Neuron (in vitro differentiated cells): ENCODE data around the gene FCRL6.

ENCODE experiments used
- H2AFZ ChIP-seq: one replicate; pipeline ENCODE4 v1.6.1; 2013; ENCODE audit warnings: low read depth, mild to moderate bottlenecking, inconsistent platforms, low read length, moderate library complexity
- H3K27me3 ChIP-seq: one replicate; pipeline ENCODE4 v1.6.1; 2013; ENCODE audit warnings: low read length; ENCODE audit not compliant: insufficient read depth
- H3K36me3 ChIP-seq: one replicate; pipeline ENCODE4 v1.6.1; 2013; ENCODE audit warnings: low read length; ENCODE audit not compliant: insufficient read depth
- H3K4me1 ChIP-seq: one replicate; pipeline ENCODE4 v1.6.1; 2013; ENCODE audit warnings: low read length; ENCODE audit not compliant: insufficient read depth
- H3K4me3 ChIP-seq: 2 replicates; pipeline ENCODE4 v1.5.1; 2013; ENCODE audit warnings: mild to moderate bottlenecking, low read length, moderate library complexity
- H3K9me3 ChIP-seq: one replicate; pipeline ENCODE4 v1.6.1; 2013; ENCODE audit warnings: low read length

The FCRL6 gene

DNA sequence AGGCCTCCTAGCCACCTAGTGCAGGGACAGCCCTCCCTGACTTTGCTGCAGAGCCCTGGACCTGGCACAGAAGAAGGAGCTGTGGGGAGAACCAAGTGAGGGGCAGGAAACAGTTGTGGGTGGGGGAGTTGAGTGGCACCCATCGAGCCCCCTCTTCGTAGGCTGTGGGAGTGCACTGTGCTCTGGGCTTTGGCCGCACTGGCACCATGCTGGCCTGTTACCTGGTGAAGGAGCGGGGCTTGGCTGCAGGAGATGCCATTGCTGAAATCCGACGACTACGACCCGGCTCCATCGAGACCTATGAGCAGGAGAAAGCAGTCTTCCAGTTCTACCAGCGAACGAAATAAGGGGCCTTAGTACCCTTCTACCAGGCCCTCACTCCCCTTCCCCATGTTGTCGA is 20.2 kb upstream of the FCRL6 start:
- H3K36me3 ChIP-seq, result no peaks in the 10 kb centered on the region
- H3K27me3 ChIP-seq, result peaks cover 9% of the 10 kb centered on the region
- H2AFZ ChIP-seq, result no peak overlapping the region
- no peaks in the 10 kb centered on the region for H3K4me1 ChIP-seq
- H3K9me3 ChIP-seq, result no peaks in the 10 kb centered on the region
- H3K4me3 ChIP-seq, result no peak overlapping the region

DNA sequence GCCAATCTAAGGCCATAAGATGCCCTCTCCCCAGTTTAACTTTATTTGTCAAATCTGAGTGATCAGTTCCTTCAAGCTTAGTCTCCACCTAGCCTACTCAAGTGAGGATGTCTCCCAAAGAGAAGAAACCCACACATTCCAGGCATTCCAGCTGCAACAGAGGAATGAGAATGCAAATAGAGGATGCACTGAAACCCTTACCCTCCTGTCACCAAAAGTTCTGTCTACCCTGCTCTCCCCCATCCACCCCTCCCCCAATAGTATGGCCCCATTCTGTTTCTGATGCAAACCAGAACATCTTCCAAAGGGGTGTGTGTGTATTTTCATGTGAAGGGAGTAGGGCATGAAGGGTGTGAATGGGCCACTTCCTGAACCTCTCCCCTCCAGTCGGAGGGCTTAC is 18.4 kb upstream of the FCRL6 start:
- H3K27me3 ChIP-seq, result peaks cover 9% of the 10 kb centered on the region
- H3K4me3 ChIP-seq, result no peak overlapping the region
- H3K4me1 ChIP-seq, result no peaks in the 10 kb centered on the region
- no peak overlapping the region for H2AFZ ChIP-seq
- no peaks in the 10 kb centered on the region for H3K36me3 ChIP-seq
- H3K9me3 ChIP-seq, result no peaks in the 10 kb centered on the region

DNA sequence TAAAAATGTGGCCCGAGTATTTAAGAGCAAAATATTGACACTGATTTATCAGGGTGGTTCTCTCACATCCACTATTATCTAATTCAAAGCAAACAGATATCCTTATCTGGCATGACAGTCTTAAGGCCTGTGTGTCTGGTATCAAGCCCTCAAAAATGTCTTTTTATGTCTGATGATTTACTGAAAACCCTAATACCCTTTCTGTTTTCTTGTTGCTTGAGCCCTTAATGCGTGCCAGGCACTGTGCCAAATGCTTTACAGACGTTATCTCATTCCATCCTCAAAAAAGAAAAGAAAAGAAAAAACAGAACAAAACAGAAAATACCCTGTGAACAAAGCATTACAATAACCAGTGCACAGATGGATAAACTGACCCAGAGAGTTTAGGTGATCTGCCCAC is 15.7 kb upstream of the FCRL6 start:
- Histone ChIP-seq H3K27me3 (peaks cover 9% of the 10 kb centered on the region), H3K4me1 (no peaks in the 10 kb centered on the region), H2AFZ (no peak overlapping the region), H3K36me3 (no peaks in the 10 kb centered on the region), H3K4me3 (no peak overlapping the region), H3K9me3 (no peaks in the 10 kb centered on the region)

DNA sequence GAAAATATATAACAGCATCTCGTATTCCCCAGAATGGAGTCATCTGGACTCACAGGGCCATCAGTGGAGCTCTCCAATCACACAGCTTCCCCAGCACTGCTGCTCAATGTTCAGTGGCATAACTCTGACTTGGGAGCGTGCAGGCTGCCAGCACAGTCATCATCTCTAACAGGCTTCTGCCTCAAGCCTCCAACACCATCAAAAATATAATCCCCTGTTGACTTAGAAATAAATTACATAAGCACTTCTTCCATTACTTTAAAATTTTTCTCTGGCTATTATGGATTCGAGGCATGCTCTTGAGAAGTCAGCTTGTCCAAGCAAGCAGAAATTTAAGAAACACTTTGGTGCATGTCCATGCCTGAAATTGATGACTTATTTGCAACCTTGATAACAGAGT is 15.2 kb upstream of the FCRL6 start:
- H3K4me3 ChIP-seq, result no peak overlapping the region
- no peaks in the 10 kb centered on the region for H3K4me1 ChIP-seq
- no peaks in the 10 kb centered on the region for H3K36me3 ChIP-seq
- no peak overlapping the region for H2AFZ ChIP-seq
- H3K27me3 ChIP-seq, result peaks cover 5% of the 10 kb centered on the region
- H3K9me3 ChIP-seq, result no peaks in the 10 kb centered on the region

DNA sequence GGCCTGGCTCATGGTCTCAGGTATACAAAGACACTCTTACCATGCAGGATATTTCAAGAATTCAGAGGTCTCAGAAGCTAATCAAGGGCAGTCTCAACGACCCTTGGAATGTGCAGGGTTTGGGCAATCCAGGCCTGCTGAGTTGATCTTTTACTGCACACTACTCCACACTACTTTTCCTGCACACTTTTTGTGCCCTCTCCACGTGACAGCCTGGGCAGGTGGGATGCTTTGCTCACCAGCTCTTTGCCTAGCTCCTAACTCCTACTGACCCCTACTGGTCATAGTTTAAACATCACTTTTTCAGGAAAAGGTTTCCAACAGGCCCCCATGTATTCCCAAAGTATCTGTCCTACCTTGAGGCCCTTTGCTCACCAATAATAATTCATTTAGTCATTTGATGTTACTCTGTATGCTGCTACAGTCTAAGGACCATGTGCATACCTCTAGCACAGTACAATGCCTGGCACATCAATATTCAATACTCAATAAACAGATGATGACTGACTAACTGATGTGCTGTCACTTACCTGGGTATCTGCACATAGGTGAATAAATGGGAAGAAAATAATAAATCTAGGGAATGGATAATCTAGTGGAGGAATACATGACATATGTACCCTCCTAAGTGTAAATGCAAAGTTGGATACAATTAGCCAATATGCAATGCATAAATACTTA is 11.8 kb upstream of the FCRL6 start:
- H2AFZ ChIP-seq, result no peak overlapping the region
- H3K9me3 ChIP-seq, result no peaks in the 10 kb centered on the region
- H3K36me3 ChIP-seq, result no peaks in the 10 kb centered on the region
- H3K4me3 ChIP-seq, result no peak overlapping the region
- no peaks in the 10 kb centered on the region for H3K4me1 ChIP-seq
- H3K27me3 ChIP-seq, result peaks cover under 1% of the 10 kb centered on the region

DNA sequence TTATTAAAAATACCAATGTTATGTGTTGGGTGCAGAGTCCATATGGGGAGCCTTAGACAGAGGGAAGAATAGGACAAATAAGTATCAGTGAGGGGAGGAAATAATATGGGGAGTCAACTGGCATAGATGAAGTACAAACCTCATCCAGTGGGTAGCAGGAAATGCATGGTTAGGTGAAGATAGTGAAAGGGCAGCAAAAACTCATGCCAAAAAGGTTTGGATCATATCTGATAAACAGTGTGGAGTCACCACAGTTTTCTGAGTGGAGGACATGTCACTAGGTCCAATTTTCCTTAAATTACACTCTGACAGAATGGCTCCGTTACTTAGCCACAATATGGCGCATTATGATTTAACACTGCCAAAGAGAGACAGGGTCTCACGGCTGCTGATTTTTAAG is 11.1 kb upstream of the FCRL6 start:
- no peak overlapping the region for H3K4me3 ChIP-seq

DNA sequence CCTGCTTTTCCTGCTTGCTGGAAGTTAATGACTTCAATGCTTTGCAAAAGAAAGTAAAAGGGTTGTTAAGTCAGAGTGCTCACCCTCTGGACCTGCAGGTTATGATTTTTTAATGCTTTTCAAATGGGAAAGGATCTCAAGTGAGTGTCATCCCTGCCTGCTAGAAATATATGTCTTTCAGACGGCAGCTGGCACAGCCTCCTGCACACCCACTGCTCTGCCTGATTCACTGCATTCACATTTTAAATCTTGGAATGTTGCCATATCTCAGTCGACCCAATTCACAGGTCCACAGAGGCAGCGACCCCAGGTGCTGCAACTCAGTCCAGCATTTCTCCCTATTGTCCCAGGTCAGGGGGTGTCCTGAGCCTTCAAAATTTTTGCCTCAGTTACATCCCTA is 10.7 kb upstream of the FCRL6 start:
- no peak overlapping the region for H2AFZ ChIP-seq
- peaks cover 8% of the 10 kb centered on the region for H3K27me3 ChIP-seq
- H3K9me3 ChIP-seq, result no peaks in the 10 kb centered on the region
- H3K36me3 ChIP-seq, result no peaks in the 10 kb centered on the region
- H3K4me1 ChIP-seq, result no peaks in the 10 kb centered on the region
- no peak overlapping the region for H3K4me3 ChIP-seq

More for the DNA sequence above, 11.1 kb upstream of the FCRL6 start:
- H3K27me3 ChIP-seq, result peaks cover 7% of the 10 kb centered on the region
- H3K9me3 ChIP-seq, result no peaks in the 10 kb centered on the region
- H3K36me3 ChIP-seq, result no peaks in the 10 kb centered on the region
- no peaks in the 10 kb centered on the region for H3K4me1 ChIP-seq
- H2AFZ ChIP-seq, result no peak overlapping the region

DNA sequence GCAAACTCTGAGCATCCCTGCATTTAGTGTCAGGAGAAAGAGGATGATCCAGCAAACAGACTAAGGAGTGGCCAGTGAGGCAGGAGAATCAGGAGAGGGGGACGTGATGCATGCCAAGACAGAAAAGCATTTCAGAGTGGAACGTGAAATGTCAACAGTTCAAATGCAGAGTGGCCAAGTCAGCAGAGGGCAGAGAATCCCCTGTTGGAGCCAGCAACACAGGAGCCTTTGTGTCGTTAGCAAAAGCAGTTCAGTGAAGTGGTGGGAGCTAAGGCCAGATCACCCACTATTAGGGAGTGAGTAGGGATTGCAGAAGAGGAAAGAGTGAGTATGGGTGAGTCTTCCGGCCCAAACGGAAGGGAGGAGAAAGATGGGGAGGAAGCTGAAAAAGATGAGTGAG is 6.6 kb upstream of the FCRL6 start:
- no peaks in the 10 kb centered on the region for H3K36me3 ChIP-seq
- no peak overlapping the region for H3K4me3 ChIP-seq
- peaks cover 18% of the 10 kb centered on the region for H3K27me3 ChIP-seq
- no peaks in the 10 kb centered on the region for H3K9me3 ChIP-seq
- no peak overlapping the region for H2AFZ ChIP-seq
- H3K4me1 ChIP-seq, result no peaks in the 10 kb centered on the region

DNA sequence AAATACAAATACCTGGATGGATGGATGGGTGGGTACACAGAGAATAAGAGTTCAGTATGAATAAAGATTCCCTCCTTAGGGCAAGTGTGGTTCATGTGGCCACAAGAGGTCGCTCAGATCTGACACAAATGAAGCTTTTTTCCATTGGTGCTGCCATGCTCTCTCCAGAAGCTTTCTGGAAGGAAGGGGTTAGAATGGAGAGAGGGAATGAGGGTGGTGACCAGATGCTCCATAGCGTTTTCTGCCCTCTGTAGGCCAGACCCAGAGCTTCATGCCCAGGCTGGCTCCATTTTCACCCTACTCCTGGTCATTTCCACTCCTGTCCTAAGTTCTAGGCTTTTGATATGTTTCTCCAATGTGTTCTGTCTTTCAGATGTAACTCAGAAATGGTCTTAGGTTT is 3.3 kb upstream of the FCRL6 start:
- Histone ChIP-seq H3K4me1 (no peaks in the 10 kb centered on the region), H3K9me3 (no peaks in the 10 kb centered on the region), H3K27me3 (peaks cover 28% of the 10 kb centered on the region), H2AFZ (no peak overlapping the region), H3K4me3 (no peak overlapping the region), H3K36me3 (no peaks in the 10 kb centered on the region)

DNA sequence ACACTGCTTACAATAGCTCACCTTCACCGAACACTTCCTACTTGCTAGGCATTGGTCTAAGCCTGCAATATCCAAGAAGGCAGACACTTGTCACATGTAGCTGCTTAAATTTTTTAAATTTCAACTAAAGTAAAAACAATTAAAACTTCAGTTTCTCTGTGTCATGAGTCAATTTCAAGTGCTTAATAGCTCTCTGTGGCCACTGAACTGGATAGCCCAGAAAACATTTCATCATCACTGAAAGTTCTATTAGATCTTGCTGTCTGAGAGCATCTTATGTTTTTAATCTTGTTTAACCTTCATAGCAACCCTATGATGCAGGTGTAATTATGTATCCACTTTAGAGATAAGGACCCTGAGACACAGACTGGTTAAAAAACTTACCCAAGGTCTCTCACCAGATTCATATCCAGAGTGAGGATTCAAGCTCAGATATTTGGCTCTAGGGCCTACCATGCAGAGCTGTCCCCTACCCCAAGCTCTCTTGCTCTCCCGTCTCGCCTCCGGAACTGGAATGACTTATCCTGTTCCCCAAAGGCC is 2.6 kb upstream of the FCRL6 start:
- Histone ChIP-seq H3K36me3 (no peaks in the 10 kb centered on the region), H3K27me3 (peaks cover 28% of the 10 kb centered on the region), H3K4me3 (no peak overlapping the region), H2AFZ (no peak overlapping the region), H3K9me3 (no peaks in the 10 kb centered on the region), H3K4me1 (no peaks in the 10 kb centered on the region)

DNA sequence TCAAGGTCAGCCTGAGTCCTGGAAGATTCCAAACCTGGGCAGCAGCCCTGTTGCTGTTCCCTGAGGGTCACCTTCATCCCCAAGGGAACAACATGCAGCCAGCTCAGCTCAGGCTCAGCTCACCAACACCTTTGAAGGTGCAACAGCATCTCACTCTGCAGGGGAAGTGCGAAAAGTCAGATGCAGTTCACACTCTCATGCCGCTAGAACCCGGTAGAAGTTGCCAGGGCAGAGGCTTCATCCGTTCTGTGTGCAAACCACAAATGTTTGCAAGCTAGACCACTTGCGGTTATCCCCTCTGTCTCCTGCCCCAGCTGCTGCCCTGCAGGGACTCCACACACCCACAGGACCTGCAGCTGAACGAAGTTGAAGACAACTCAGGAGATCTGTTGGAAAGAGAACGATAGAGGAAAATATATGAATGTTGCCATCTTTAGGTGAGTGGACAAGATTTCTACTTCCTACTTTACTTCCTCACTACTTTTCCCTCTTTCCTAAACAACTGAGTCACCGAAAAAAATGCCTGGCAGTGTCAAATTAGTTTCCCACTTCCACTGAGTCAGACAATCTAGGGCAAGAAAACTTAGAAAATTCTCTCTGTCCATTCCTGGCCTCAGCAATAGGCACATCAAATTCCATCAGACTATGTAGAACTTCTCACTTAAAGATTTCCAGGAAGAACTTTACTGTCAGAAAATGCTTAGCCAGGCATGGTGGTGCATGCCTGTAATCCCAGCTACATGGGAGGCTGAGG is 1.8 kb upstream of the FCRL6 start:
- Histone ChIP-seq H2AFZ (no peak overlapping the region), H3K4me3 (no peak overlapping the region), H3K4me1 (no peaks in the 10 kb centered on the region), H3K9me3 (no peaks in the 10 kb centered on the region), H3K36me3 (no peaks in the 10 kb centered on the region), H3K27me3 (peaks cover 28% of the 10 kb centered on the region)

DNA sequence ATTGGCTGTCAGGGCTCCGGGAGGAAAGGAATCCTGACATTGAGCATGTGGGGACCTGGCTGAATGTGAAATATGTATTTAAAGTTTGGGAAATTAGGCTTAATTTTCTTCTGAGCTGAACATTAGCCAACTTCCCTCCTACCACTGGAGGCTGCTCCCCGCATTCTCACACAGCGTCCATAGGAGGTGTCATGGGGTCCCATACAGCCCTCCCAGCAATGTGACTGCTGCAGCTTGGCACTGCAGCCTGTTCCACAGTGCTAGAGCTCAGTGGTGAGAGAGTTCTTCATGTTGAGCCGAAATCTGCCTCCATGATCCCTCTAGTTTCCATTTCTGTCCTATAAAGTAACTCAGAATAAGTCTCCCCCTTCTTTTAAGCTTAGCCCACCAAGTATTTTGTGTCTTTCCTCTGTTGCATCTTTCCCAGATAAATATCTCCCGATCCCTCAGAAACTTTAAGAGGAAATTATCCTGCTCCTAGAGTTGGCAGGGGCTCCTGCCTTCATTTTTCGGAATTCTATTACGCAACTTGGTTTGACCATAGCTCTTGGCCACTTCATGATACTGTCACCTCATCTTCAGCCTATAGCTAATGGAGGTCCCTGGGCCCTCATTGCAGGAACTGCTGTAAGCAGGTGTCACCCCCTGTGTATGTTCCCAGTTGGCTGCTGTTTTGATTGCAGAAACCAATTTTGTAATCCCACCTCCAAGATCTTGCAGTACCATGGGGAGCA is 2.0 kb downstream of the FCRL6 start:
- Histone ChIP-seq H3K27me3 (peaks cover 14% of the 10 kb centered on the region), H3K4me1 (no peaks in the 10 kb centered on the region), H3K9me3 (no peaks in the 10 kb centered on the region), H3K4me3 (no peak overlapping the region), H2AFZ (no peak overlapping the region), H3K36me3 (no peaks in the 10 kb centered on the region)

DNA sequence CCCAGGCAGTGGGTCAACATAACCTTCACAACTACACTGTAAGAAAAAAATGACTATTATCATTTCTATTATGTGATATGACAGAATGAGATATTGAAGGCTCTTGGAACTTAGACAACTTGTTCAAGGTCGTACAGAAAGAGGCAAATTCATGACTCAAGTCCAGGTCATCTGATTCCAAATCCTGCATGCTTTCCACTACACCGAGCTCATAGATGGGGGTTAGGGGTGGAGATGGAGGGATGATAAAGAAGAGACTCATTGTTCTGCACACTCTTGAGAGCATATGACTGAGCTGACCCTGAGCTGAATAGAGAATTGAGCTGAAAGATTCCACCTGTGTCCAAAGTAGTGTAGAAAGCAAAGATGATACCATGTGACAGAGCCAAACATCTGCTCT is 2.8 kb downstream of the FCRL6 start:
- Histone ChIP-seq H3K27me3 (peaks cover 17% of the 10 kb centered on the region), H3K9me3 (no peaks in the 10 kb centered on the region), H3K4me3 (no peak overlapping the region), H2AFZ (no peak overlapping the region), H3K36me3 (no peaks in the 10 kb centered on the region), H3K4me1 (no peaks in the 10 kb centered on the region)
